Measurements from ENCODE around the gene BCR.

DNA sequence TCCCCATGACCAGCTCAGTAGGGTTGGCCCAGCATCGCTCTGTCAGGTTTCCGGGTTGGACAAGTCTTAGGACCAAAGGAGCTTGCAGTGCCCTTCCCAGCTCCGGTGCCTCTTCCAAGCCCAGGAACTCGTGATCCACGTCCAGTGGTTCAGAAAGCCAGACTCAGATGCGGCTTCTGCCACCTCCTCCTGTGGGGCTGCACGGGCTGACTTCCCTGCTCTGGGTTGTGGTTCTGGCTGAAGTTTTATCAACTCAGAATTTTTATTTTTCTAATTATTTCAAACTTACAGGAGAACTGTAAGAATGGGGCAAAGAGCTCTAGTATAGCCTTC lies 85.0 kb downstream of the BCR start:
- TF ChIP-seq, protein P1, sequence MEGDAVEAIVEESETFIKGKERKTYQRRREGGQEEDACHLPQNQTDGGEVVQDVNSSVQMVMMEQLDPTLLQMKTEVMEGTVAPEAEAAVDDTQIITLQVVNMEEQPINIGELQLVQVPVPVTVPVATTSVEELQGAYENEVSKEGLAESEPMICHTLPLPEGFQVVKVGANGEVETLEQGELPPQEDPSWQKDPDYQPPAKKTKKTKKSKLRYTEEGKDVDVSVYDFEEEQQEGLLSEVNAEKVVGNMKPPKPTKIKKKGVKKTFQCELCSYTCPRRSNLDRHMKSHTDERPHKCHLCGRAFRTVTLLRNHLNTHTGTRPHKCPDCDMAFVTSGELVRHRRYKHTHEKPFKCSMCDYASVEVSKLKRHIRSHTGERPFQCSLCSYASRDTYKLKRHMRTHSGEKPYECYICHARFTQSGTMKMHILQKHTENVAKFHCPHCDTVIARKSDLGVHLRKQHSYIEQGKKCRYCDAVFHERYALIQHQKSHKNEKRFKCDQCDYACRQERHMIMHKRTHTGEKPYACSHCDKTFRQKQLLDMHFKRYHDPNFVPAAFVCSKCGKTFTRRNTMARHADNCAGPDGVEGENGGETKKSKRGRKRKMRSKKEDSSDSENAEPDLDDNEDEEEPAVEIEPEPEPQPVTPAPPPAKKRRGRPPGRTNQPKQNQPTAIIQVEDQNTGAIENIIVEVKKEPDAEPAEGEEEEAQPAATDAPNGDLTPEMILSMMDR (conservative IDR thresholded peaks at IDR 0.05; ENCODE audit: low read length): no peak
- no peak for TF ChIP-seq EZH2phosphoT487 (IDR thresholded peaks at IDR 0.05; ENCODE audit: borderline replicate concordance, low read depth, low read length)
